Endothelial cell of umbilical vein (primary cell): ENCODE measurements around the gene SMAD7. TPM values are rescaled to one million over a fixed set of nuclear protein-coding genes. Genes with fewer than 3 reads are reported as not detected.
A peak's percentile ranks its signal among the peaks of the same experiment; 100 is the strongest.

Experiments used
- BruUV-seq: library from RNA; stranded (reverse); fragments of 400-500 nt; replicated peaks from 2 replicates; lab custom pipeline; 2021; lab: Mats Ljungman, UMichigan
- CTCF ChIA-PET: fragments of 300-600, 350-600 bp; sonication (Branson Sonifier 250); formaldehyde crosslinking; loops from one replicate; lab custom pipeline; 2021; ENCODE audit warnings: antibody characterized with exemption, inconsistent platforms; lab: Charles Lee
- POLR2A ChIA-PET: fragments of 300-600, 350-600 bp; sonication (Branson Sonifier 250); formaldehyde crosslinking; loops from one replicate; lab custom pipeline; 2021; ENCODE audit warnings: antibody characterized with exemption, inconsistent platforms; lab: Charles Lee
- DNase-seq: peaks from one replicate; pipeline ENCODE4 v3.0.0-alpha.2; 2011; ENCODE audit warnings: low read depth, low spot score
- FAIRE-seq: peaks from 2 replicates; lab custom pipeline; 2011; peaks lifted over from hg19 to GRCh38; lab: Jason Lieb, UNC
- H2AFZ ChIP-seq: 2 replicates; pipeline ENCODE4 v1.6.0; 2012; ENCODE audit warnings: low read depth, low read length, control low read depth, inconsistent platforms
- H3K27ac ChIP-seq: 2 replicates; pipeline ENCODE4 v1.5.1; 2011; ENCODE audit warnings: low read depth, mild to moderate bottlenecking, control low read depth, low read length, moderate library complexity; ENCODE audit not compliant: insufficient read depth
- H3K27me3 ChIP-seq, 2 experiments: 2 replicates each; pipeline versions ENCODE4 v1.6.0 to v1.6.1; 2011; ENCODE audit warnings: low read length in 2 of 2, mixed read lengths in 1 of 2; ENCODE audit not compliant: control insufficient read depth in 2 of 2, insufficient read depth in 2 of 2
- H3K36me3 ChIP-seq, 2 experiments: 2 replicates in 1 of 2; 3 replicates in 1 of 2; pipeline ENCODE4 v1.5.1; 2011; ENCODE audit warnings: low read length in 2 of 2, mild to moderate bottlenecking in 1 of 2, moderate library complexity in 1 of 2; ENCODE audit not compliant: control insufficient read depth in 2 of 2, insufficient read depth in 2 of 2; ENCODE audit errors: extremely low read depth in 1 of 2
- H3K4me1 ChIP-seq: 3 replicates; pipeline ENCODE4 v1.5.1; 2011; ENCODE audit warnings: mild to moderate bottlenecking, low read length; ENCODE audit not compliant: control insufficient read depth, insufficient read depth; ENCODE audit errors: extremely low read depth
- H3K4me2 ChIP-seq: 2 replicates; pipeline ENCODE4 v1.6.1; 2011; ENCODE audit warnings: low read length, control low read depth, mixed read lengths; ENCODE audit not compliant: insufficient read depth
- H3K4me3 ChIP-seq, 3 experiments: fragments of 200-600 bp in 1 of 3; sonication (generic), shearing (Covaris generic) in 1 of 3; replicated peaks in 1 of 3; 2 replicates each; pipeline ENCODE4 v1.5.1; 2011 to 2016; ENCODE audit warnings: control low read depth in 3 of 3, low read length in 3 of 3, mild to moderate bottlenecking in 2 of 3, inconsistent platforms in 1 of 3, low read depth in 1 of 3, moderate library complexity in 1 of 3; ENCODE audit not compliant: insufficient read depth in 1 of 3
- H3K79me2 ChIP-seq: 2 replicates; pipeline ENCODE4 v1.6.0; 2012; ENCODE audit warnings: low read length, inconsistent platforms; ENCODE audit not compliant: control insufficient read depth, insufficient read depth
- H3K9ac ChIP-seq: replicated peaks from 2 replicates; pipeline ENCODE3; 2011; ENCODE audit warnings: low read length, control low read depth; ENCODE audit not compliant: insufficient read depth; ENCODE audit errors: extremely low read depth
- H3K9me1 ChIP-seq: replicated peaks from 3 replicates; pipeline ENCODE4 v1.6.0; 2011; ENCODE audit warnings: mild to moderate bottlenecking, low read length; ENCODE audit not compliant: control insufficient read depth, insufficient read depth; ENCODE audit errors: extremely low read depth
- H3K9me3 ChIP-seq: replicated peaks from 2 replicates; pipeline ENCODE4 v1.5.1; 2012; ENCODE audit warnings: low read length, inconsistent platforms; ENCODE audit not compliant: control insufficient read depth, insufficient read depth
- H4K20me1 ChIP-seq: replicated peaks from 2 replicates; pipeline ENCODE3; 2011; ENCODE audit warnings: mild to moderate bottlenecking, low read length; ENCODE audit not compliant: control insufficient read depth, insufficient read depth; ENCODE audit errors: extremely low read depth
- CTCF ChIP-seq, 2 donors: IDR thresholded peaks; 1 replicate in 1 of 2; 2 replicates in 1 of 2; pipeline ENCODE4 v1.5.1; 2011; ENCODE audit warnings: low read length in 2 of 2, mild to moderate bottlenecking in 2 of 2, moderate library complexity in 2 of 2, control low read depth in 1 of 2, inconsistent platforms in 1 of 2, low read depth in 1 of 2; ENCODE audit not compliant: insufficient read depth in 1 of 2; ENCODE audit errors: extremely low read depth in 1 of 2
- EZH2 ChIP-seq: IDR thresholded peaks from 2 replicates; pipeline ENCODE4 v1.6.1; 2012; ENCODE audit warnings: borderline replicate concordance, low read depth, mild to moderate bottlenecking, moderate library complexity, low read length, inconsistent platforms; ENCODE audit not compliant: severe bottlenecking
- FOS ChIP-seq: IDR thresholded peaks from 2 replicates; pipeline ENCODE4 v1.6.1; 2011; ENCODE audit warnings: mild to moderate bottlenecking, low read length, moderate library complexity, borderline replicate concordance; ENCODE audit not compliant: insufficient read depth
- GATA2 ChIP-seq: IDR thresholded peaks from 2 replicates; pipeline ENCODE4 v1.7.0; 2011; ENCODE audit warnings: low read depth, mild to moderate bottlenecking, moderate library complexity, mixed read lengths, low read length; ENCODE audit not compliant: insufficient read length, insufficient read depth
- JUN ChIP-seq: IDR thresholded peaks from 2 replicates; pipeline ENCODE4 v1.6.1; 2011; ENCODE audit warnings: borderline replicate concordance, low read depth; ENCODE audit not compliant: insufficient read length, insufficient read depth
- MAX ChIP-seq: IDR thresholded peaks from 2 replicates; pipeline ENCODE4 v1.6.1; 2011; ENCODE audit not compliant: insufficient read depth, insufficient read length
- MYC ChIP-seq: IDR thresholded peaks from one replicate; pipeline ENCODE4 v1.6.1; 2011; ENCODE audit warnings: mild to moderate bottlenecking, low read depth, low read length
- POLR2A ChIP-seq: IDR thresholded peaks from 2 replicates; pipeline ENCODE4 v1.6.1; 2012; ENCODE audit warnings: low read depth, mild to moderate bottlenecking, control low read depth, low read length
- POLR2AphosphoS5 ChIP-seq: IDR thresholded peaks from 2 replicates; pipeline ENCODE4 v1.6.1; 2012; ENCODE audit warnings: low read depth, mild to moderate bottlenecking, control low read depth, low read length, moderate library complexity; ENCODE audit not compliant: insufficient read depth
- dilution Hi-C: fragments of 300-500 bp; cut with MboI; formaldehyde crosslinking; loops from one replicate; pipeline ENCODE4 v1.15.0; 2019; ENCODE audit warnings: low sequenced_read_pairs; ENCODE audit not compliant: extremely low pct_ligation_motif_present
- intact Hi-C: fragments of 100-400 bp; cut with micrococcal nuclease; formaldehyde crosslinking; loops from one replicate; pipeline ENCODE4 v1.10.0; 2022
- polyA plus RNA-seq, 4 experiments: library from polyadenylated mRNA; depleted of rRNA in 3 of 4; stranded (reverse) in 3 of 4; unstranded in 1 of 4; fragments of >200 nt; gene quantifications; 2 replicates each; pipeline versions ENCODE4 v1.2.1 to v1.2.3, GENCODE V29; 2011 to 2012; ENCODE audit warnings: missing spikeins in 1 of 4
- total RNA-seq: library from RNA; stranded (reverse); gene quantifications from 2 replicates; pipeline ENCODE4 v1.2.3, GENCODE V29; 2021

SMAD7 gene
- total and polyA plus RNA-seq, 2 donors (not counting 3 experiments of a cell fraction or from before 2014, with no cell fraction given): 3.6 to 8.0 TPM

- H3K9ac ChIP-seq: no peak overlapping the region
- dilution Hi-C loops (no loop called here), intact Hi-C loops (no loop called here)
- BruUV-seq: no TSS peak
- H3K4me3 ChIP-seq: no peak overlapping the region
- H3K79me2 ChIP-seq: no peaks in the 10 kb centered on the region
- no peaks in the 10 kb centered on the region for H3K27me3 ChIP-seq
- no peak overlapping the region for H3K4me2 ChIP-seq
- TF ChIP-seq POLR2AphosphoS5 (no peak), GATA2 (no peak), POLR2A (no peak), FOS (no peak), MYC (no peak), JUN (no peak), CTCF (IDR thresholded peaks at IDR 0.05; ENCODE audit: extremely low read depth in 1 of 2, insufficient read depth in 1 of 2, low read depth in 1 of 2, low read length in 2 of 2) (peak; percentile 10 to 47), MAX (no peak), EZH2 (no peak)
- H3K9me1 ChIP-seq: no peaks in the 10 kb centered on the region
- POLR2A ChIA-PET: no interaction called here
- FAIRE-seq: no peak
- peak; percentile 18 for DNase-seq
- H3K27ac ChIP-seq: no peak overlapping the region
- CTCF ChIA-PET: interaction anchor here (0.7 to 2.2 kb wide), 12 partner anchors 16 to 342 kb away, joined by 3 to 9 read pairs (median 4); no protein-coding TSS in a partner anchor
- no peaks in the 10 kb centered on the region for H3K36me3 ChIP-seq
- H3K4me1 ChIP-seq: peaks cover 10% of the 10 kb centered on the region
- no peak overlapping the region for H2AFZ ChIP-seq
- no peaks in the 10 kb centered on the region for H3K9me3 ChIP-seq
- no peaks in the 10 kb centered on the region for H4K20me1 ChIP-seq
These were observed 53.8 kb downstream of the SMAD7 start for GRCh38 chr18:48896875-48897511.
